Amygdala (tissue), 56 donors: Measurements from ENCODE around the gene PAM16.

Source experiments
- DNase-seq, 56 donors: peaks; one replicate each; lab custom pipeline; 2025; lab: John Stamatoyannopoulos, UW

PAM16 gene

DNA sequence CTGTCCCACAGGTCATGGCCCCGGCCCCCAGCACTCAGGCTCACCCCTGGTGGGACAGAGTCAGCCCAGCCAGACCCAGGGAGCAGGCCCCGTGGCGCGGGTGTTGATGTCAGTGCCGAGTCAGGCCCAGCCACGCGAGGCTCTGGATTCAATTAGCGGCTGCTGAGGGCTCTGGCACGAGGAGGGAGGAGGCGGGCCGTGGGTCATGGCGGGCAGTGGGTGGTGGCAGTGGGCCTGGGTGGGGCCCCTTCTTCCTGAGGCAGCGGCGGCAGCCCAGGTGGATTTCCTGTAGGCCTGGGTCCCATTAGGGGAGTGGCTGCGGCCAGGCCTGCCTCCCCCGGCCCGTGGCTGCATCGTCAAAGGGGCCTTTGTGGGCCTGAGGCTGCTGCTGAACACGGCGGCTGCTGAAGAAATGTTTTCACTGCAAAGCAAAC is 33.4 kb upstream of the PAM16 start:
- DNase-seq: peak in 1 of 56 donors; percentile 23

DNA sequence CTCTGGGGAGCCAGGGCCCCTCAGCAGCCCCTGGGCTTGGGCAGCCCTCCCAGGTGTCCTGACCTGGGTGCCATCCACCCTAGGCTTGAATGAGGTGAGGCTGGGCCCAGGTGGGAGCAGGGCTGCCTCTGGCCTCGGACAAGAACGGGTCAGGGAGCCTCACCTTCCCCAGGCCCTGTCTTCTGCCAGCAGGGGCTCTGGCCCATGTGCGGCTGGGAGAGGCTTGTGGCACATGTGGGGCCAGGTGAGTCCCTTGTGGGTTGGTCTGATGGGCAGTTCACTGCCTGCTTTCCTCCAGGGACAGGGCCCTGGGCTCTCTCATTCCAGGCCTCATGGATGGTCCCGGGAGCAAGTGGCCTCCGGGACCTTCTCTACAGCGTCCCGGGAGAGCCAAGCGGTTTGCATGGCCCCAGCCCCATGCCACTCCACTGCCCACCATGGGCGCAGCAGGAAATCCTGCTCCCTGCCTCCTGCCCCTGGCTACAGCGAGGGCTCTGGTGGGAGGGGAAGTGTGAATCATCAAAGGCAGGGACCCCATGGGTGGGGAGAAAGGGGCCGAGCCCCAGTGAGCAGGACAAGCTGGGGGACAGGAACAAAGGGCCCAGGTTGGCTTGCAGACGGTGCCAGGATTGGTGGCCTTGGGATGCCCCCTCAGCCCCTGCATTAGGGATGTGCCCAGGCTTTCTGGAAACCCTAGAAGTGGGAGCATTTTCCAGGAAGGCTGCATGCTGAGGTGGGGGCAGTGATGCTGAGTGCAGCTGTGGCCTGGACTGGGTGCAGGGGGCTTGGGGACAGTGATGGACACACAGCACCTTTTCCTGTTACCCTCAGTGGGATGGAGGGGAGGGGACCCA is 32.7 kb upstream of the PAM16 start:
- no peak for DNase-seq

DNA sequence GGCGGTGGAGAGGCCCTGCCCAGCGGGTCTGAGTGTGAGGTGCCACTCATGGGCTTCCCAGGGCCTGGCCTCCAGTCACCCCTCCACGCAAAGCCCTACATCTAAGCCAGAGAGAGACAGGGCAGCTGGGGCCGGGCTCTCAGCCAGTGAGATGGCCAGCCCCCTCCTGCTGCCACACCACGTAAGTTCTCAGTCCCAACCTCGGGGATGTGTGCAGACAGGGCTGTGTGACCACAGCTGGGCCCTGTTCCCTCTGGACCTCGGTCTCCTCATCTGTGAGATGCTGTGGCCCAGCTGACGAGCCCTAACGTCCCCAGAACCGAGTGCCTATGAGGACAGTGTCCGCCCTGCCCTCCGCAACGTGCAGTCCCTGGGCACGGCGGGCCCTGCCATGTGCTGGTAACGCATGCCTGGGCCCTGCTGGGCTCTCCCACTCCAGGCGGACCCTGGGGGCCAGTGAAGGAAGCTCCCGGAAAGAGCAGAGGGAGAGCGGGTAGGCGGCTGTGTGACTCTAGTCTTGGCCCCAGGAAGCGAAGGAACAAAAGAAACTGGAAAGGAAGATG is 31.8 kb upstream of the PAM16 start:
- no peak for DNase-seq

DNA sequence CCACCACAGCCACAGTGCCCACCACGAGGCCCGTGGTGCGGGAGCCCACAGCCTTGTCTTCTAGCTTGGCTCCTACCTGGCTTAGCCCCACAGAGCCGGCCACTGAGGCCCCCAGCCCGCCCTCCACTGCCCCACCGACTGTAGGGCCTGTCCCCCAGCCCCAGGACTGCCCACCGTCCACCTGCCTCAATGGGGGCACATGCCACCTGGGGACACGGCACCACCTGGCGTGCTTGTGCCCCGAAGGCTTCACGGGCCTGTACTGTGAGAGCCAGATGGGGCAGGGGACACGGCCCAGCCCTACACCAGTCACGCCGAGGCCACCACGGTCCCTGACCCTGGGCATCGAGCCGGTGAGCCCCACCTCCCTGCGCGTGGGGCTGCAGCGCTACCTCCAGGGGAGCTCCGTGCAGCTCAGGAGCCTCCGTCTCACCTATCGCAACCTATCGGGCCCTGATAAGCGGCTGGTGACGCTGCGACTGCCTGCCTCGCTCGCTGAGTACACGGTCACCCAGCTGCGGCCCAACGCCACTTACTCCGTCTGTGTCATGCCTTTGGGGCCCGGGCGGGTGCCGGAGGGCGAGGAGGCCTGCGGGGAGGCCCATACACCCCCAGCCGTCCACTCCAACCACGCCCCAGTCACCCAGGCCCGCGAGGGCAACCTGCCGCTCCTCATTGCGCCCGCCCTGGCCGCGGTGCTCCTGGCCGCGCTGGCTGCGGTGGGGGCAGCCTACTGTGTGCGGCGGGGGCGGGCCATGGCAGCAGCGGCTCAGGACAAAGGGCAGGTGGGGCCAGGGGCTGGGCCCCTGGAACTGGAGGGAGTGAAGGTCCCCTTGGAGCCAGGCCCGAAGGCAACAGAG is 31.0 kb upstream of the PAM16 start:
- no peak for DNase-seq

DNA sequence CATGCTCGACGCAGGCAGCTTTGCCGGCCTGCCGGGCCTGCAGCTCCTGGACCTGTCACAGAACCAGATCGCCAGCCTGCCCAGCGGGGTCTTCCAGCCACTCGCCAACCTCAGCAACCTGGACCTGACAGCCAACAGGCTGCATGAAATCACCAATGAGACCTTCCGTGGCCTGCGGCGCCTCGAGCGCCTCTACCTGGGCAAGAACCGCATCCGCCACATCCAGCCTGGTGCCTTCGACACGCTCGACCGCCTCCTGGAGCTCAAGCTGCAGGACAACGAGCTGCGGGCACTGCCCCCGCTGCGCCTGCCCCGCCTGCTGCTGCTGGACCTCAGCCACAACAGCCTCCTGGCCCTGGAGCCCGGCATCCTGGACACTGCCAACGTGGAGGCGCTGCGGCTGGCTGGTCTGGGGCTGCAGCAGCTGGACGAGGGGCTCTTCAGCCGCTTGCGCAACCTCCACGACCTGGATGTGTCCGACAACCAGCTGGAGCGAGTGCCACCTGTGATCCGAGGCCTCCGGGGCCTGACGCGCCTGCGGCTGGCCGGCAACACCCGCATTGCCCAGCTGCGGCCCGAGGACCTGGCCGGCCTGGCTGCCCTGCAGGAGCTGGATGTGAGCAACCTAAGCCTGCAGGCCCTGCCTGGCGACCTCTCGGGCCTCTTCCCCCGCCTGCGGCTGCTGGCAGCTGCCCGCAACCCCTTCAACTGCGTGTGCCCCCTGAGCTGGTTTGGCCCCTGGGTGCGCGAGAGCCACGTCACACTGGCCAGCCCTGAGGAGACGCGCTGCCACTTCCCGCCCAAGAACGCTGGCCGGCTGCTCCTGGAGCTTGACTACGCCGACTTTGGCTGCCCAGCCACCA is 30.2 kb upstream of the PAM16 start:
- peak in 33 of 56 donors; percentile 13 to 70 (median 44) for DNase-seq

DNA sequence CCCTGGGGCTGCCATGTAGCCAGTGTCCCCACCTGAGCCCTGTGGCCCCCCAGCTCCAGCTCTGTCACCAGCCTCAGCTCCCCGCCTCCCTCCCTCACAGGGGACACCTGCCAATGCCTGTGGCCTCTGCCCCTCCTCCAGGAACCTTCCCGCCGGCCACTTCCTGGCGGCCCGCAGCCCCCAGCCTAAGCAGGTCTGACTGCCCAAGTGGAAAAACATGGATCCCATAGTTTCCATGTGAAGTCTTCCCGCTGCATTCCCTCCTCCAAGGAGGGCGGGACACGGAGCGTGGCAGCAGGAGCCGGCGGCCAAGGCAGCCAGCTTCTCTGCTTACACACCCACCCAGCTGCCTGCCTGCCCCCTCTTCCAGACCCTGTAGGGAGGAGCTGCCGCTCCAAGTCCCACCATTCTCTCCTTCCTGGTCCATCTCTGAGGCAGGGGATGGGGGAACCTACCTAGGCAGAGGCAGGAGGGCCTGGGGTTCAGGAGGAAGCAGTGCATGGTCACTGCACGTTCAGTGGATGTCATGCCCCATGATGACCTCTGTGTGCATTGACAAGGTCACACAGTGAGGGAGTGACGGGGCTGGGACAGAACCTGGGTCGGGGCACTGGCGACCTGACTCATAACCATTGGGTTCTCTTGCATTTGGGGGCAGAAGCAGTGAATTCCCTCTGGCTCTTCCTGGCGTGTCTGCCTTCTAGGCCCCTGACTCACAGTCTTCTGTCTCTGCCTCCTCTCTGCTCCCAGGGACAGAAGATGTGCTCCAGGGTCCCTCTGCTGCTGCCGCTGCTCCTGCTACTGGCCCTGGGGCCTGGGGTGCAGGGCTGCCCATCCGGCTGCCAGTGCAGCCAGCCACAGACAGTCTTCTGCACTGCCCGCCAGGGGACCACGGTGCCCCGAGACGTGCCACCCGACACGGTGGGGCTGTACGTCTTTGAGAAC is 29.3 kb upstream of the PAM16 start:
- no peak for DNase-seq

DNA sequence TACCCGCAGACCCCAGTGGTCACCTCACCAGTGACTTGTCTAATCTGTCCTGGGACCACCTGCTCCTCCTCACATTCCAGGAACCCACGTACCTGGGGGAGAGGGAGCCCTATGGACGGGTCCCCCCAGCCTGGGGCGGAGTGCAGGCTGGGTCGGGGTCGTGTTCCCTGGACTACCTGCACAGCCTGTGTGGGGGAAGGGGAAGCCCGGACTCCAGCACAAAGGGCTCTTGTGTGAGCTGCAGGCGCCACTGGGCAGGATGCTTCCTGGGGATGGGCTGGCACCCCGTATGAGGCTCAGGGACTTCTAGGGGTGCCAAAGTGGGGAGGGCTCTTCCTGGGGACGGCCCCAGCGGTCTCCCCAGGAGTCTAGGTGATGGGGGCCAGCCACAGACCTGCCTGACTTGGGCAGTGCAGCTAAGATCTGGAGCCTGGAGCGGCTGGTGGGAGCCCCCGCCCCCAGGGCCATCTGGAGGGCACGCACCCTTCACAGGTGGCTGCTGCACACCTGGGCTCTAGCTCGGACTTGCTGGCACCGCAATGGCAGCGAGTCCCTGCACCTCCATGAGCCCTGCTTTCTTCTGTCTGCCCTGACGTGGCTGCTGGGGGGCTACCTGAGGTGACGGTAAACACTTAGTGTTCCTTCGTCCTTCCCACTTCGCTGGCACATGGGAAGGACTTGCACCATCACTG is 28.0 kb upstream of the PAM16 start:
- no peak for DNase-seq

DNA sequence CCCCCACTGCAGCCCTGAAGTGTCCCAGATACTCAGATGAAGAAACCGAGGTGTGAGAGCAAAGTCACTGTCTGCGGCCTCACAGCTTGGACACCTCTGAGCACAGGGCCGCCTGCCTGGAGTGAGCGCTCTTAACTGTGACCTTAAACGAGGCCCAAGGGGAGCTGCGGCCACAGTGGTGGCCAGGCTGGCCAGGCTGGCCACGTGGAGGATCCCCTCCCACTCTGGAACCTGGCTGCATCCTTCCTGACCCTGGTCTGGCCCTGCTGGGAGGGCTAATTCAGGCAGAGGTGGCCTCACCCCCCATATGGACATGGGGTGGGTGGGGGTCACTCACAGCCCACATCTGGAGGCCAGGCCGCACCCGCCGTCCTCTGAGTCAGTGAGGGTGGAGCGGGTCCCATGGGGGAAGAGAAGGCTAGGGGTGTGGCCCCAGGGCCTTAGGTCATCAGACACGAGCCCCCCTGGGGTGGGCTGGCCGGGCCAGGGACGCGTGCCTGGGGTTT is 27.1 kb upstream of the PAM16 start:
- no peak for DNase-seq

DNA sequence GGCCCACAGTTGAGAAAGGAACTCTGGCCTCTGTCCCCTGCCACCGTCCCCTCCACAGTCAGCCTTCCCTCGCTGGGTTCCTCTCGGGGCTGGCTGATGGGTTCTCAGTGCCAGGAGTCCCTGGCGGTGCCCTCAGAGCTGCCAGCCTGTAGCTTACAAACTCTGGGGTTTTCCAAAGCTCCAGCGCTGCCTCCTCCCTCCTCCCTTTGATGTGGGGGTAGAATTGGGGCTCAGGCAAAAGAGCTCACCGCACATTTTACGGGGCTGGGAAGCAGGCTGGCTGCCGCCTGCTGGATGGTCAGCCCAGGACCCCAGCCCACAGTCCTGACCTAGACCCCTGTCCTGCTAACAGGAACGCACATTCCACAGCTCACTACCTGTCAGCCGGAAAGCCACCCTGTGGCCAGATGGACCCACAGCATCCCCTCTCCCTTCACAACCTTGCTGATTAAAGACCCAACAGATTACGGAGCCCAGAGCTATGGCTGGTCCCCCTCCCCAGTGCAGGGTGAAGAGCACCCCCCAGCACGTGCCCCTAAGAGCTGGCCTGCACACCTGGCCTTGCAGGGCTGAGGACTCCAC is 26.5 kb upstream of the PAM16 start:
- DNase-seq: peak in 11 of 56 donors; percentile 7 to 50 (median 29)

DNA sequence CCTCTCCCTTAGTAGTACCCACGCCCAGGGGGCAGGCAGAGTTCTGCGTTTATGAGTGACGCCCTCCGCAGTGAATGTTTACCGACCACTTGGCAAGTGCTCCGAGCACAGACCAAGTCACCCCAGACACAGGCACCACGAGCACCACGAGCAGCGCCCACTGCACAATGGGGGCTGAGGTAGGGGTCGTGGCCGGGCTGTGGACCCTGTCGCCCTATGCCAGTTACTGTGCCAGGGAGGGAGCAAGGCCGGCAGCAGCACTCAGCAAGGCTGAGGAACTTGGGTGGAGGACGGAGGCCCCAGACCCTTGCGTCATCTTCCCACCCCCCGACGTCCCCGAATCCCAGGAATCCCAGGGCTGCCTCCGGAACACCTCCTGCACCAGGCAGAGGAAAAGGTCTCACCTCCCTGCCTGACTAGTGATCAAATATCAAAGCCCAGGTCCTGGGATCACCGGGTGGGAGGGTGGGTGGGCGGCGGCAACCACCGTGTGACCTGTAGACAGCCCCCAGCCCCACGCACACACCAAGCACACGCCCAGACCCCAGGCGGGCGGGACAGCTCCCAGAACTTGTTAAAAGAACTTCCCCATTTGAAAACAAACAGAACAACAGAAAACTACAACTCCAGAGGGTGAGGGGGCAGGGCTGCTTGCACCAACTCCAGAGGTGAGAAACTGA is 25.9 kb upstream of the PAM16 start:
- DNase-seq: no peak

DNA sequence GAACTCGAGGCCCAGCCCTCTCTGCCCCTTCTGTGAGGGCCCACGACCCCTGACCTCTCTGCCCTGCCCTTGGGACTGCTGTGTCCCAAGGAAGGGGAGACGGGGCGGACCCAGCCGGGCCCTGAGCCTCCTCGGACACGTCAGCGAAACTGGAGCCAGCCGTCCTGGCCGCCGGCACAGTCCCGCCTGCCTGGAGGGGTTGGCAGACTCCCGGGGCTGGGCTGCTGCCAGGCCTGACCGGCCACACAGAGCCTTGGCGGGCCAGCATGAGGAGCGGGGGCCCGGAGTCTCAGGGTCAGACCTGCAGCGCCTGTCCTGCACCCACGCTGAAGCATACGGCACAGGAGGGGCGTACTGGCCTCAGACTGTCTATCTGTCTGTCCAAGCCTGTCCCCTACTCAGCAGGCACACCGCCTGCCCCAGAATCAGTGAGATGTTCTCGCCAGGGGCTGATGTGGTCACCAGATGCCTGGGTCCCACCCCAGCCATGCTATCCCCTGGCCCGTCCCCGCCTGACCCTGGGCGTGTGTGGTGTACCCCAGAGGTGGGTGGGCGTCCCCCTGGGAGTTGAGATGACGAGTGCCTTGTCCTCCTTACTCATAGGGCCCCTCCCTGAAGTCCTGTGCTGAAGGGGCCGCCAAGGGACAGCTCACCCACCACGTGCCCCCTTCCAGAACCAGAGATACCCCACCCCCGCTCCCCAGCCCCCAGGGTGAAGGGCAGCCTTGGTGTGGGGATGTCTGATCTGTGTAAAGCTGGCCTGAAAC is 25.2 kb upstream of the PAM16 start:
- peak in 52 of 56 donors; percentile 27 to 92 (median 71) for DNase-seq

DNA sequence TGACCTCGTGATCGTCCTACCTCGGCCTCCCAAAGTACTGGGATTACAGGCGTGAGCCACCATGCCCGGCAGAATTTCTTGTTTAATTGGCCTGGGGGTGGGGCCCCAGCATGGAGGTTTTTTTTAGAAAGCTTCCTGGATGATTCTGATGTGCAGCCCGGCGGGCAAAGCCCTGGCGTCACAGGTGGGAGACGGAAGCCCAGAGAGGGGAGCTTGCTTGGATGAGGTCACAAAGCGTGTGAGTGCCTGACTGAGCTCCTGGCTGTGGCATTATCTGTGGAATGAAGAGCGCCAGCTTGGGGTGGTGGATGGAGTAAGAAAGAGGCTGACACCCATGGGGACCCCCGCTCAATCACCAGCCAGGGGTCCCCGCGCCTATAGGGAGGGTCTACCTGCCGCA is 24.6 kb upstream of the PAM16 start:
- DNase-seq: no peak

DNA sequence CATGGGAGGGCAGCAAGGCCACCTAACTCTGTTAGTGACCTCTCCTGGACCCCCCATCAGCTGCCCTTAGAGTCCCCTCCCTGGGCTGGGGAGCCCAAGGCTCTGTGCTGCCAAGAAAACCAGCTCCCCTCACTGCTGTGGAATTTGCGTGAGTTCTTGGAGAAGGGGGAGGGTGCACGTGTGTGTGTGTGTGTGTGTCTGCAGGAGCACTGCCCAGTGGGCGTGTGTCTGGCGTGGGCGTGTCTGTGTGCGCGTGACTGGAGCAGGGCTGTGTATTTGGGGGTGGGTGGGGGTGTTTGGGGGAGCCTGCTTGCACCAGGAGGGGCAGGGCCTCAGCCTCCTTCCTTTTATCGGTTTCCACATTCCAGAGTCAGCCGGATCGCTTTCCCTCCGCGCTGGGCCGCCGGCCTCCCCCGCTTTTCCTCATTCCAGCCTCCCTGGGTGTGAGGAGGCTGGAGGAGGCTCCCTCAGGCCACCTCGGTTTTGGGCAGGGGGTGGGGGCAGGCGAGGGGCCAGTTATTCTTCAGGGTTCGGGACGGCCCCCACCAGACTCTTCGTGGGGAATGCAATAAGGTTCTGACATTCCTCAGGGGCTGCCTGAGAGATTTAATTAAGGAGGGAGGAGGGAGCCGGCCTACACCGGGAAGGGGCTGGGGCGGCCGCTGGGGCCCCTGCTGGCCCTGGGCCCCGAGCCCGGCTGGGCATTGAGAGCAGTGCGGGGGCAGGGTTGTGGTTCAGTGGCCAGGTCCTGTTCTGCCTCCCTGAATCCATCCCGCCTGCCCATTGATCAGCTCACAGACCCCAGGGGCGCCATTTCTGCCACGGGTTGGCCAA is 23.0 kb upstream of the PAM16 start:
- DNase-seq: peak in 39 of 56 donors; percentile 14 to 72 (median 44)

DNA sequence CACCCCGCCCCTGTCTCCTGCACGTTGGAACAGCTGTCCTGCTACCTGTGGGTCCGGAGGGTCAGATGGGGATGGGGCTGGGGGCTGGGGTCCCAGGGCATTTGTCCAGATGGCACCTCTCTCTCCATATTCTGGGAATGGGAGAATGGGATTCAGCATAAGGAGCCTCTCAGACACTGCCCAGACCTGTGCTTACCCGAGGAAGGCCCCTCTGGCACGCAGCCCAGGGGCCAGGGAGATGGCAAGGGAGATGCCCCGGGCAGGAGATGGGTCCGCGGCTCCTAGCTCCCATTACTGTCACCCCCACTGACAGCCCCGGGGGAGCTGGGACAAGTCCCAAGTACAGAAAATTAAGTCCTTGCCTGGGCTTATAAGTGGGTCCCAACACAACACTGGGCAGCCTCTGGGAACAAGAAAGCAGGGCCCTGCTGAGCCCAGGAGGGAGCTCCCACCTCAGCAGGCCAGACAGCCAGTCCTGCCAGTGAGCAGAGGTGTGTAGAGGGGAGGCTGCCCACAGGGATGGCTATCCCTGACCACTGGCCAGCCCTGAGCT is 22.3 kb upstream of the PAM16 start:
- DNase-seq: peak in 1 of 56 donors; percentile 39
